Femur (tissue), 1 donor: ENCODE results near the gene MTG1.
"Not testable (repeated sequence)": the region's sequence is repeated elsewhere in the genome, so short reads cannot be mapped to it uniquely, and the experiment has no call there.

Experiments
- DNase-seq: peaks from one replicate; pipeline ENCODE4 v3.0.0-alpha.2; 2017

The MTG1 gene

DNA sequence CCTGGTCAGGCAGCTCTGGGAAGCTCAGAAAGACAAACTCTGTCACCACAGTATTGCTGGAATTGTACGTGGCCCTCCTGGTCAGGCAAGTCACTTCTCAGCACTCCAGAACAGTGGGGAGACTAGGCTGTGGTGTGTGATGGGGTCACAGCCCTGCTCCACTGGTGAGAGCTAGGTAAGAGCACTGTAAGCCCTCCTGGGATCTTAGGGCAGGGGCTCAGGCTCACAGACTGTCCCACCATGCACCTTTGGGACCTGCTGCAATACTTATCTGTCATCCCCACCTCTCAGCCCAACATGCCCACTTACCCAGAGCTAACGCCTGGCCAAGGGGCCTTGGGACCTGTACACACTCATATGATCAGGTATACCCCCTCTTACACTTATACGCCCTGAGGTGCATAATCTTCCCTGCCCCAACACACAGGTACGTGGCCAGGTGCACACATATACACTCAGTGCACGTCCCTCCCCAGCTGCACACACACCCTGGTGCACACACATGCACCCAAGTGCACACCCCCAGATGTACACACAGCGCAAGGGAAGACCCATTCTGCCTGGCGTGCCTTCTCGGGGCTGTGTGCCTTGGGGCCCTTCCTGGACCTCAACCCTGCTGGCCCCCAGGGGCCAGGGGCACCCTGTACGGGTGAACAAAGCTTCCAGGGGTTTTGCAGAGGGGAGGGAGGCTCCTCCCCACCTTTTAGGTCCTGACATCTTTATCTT, 38.1 kb downstream of the MTG1 start:
- DNase-seq, result not testable (repeated sequence)

DNA sequence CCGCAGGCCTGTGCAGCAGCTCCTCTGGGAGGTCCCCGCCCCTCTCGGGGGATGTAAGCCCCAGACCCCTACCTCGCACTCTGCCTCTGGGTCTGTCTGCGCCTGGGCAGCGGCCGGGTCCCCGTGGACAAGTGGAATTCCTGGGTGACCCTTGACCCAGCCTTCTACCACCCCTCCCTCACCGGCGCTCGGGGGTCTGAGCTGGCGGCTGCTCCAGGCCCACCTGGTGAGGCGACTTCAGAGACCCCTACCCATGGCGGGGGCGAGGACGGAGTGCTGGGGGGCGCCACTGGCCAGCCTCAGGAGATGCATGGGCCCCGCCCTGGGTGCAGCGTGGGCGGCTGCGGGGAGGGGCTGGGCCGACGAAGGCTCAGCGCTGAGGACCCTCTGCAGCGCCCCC, 38.8 kb downstream of the MTG1 start:
- DNase-seq, result not testable (repeated sequence)

DNA sequence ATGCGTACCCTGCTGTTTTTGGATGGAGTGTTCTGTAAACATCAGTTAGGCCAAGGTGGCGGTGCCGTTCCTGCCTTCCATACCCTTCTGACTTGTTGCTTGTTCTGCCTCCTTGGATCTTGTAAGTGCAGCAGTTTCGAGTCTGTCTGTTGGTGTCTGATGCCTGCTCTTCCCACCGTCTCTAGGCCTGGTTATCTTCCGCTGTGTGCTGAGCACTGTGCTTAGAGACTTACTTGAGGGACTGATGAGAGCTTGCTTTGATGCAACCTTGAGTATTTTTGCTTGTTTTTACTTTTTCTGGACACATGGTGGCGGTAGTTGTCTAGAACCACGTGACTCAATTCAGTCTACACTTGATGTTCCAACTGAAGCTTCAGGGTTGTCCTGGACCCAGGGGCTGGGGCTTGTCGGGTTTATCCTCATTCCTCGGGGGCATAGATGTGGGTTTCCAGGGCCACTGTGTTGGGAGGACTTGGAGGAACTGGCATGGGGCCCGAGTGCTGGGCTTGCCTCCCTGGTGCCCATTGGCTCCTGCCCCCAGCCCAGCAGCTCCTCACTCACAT, 44.8 kb downstream of the MTG1 start:
- DNase-seq, result no peak

DNA sequence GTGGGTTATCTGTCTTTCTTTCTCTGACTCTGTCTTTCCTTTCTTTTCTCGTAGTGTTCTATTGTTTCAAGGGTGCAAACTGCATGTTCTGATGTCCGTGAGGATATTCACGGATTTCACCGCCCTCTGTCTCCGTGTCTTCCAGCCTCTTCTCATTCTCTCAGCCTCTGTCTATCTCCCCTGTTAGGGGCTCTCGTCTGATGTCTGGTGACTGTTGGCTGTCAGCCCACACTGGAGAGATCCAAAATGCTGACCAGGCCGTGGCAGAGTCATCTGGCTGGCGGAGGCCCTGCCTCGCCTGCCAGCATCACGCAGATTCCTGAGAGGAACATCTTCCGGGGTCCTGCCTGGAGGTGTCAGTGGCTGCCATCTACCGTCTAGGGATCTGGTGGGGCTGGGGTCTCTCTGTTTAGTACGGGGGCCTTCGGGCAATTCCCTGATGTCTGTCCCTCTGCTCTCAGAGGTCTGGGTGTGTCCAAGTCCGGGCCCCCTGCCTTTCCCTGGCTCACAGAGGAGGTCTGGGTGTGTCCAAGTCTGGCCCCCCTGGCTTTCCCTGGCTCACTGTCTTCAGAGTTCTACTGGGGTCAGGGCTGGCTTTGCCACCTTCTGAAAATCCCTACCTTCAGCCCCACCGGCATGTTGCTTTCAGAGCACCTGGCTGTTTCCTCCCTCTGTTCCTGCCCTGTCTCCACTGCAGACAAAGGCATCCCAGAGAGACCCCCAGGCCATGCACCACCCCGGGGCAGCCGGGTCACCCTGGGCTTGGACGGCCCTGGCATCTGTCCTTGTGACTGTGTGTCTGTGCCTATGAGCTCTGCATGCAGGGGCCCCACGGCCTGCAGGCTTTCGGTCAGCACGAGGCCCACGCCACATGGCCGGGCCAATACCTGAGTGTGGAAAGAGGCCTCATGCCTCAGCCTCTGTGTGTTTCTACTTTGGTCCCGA, 45.8 kb downstream of the MTG1 start:
- DNase-seq, result no peak

DNA sequence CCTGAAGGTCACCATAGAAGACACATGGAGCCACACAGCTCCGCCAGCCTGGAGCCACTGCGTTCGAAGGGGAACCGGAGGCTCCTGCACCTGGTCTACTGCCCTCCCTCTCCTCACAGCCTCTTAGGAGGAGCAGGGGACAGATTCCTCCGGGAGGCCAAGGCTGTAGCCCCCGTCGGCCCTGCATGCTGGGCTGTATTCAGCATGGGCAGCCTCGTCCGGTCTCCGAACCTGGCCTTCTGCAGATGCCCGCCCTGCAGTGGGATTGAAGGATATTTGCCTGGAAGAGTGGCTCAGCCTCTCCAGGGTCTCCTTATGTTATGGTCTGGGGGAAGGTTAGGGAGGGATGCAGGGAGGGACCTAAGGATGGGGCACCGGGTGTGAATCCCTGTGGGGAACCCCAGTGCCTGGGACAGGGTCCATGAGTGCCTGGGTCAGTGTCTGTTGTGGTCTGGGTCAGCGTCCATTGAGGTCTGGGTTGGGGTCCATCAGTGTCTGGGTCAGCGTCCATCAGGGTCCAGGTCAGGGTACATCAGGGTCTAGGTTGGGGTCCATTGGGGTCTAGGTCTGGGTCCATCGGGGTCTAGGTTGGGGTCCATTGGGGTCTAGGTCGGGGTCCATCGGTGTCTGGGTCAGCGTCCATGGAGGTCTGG, 46.8 kb downstream of the MTG1 start:
- no peak for DNase-seq

DNA sequence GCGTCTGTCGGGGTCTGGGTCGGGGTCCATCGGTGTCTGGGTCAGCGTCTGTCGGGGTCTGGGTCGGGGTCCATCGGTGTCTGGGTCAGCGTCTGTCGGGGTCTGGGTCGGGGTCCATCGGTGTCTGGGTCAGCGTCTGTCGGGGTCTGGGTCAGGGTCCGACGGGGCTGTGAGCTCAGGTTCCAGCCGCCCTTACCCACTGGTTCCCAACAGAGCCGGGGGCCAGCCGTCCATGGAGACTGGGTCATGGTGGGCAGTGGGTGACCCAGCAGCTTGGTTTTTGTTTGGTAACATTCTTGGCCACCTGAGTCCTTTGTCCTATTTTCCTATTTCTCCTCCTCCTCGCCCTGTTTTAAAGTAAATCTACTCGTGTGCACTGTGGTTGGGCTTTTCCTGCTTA, 47.4 kb downstream of the MTG1 start:
- DNase-seq, result not testable (repeated sequence)

DNA sequence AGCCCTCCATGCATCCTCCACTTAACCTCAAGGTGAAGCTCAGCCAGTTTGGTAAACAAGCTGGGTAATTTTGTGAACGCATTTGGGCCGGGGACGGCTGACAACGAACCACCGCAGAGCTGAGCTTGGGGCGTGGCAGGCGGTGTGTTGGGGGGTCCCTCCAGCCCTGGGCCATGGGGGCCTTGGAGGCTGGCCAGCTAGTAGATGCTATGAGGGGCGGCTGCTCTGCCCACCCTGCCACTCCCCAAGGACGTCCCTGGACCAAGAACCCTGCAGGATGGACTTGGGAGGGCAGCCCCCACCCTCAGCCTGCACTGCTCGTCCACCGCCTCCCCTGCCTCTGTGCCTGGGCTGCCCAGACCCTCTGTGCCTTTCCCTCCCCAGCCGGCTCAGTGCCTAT, 47.8 kb downstream of the MTG1 start:
- no peak for DNase-seq

DNA sequence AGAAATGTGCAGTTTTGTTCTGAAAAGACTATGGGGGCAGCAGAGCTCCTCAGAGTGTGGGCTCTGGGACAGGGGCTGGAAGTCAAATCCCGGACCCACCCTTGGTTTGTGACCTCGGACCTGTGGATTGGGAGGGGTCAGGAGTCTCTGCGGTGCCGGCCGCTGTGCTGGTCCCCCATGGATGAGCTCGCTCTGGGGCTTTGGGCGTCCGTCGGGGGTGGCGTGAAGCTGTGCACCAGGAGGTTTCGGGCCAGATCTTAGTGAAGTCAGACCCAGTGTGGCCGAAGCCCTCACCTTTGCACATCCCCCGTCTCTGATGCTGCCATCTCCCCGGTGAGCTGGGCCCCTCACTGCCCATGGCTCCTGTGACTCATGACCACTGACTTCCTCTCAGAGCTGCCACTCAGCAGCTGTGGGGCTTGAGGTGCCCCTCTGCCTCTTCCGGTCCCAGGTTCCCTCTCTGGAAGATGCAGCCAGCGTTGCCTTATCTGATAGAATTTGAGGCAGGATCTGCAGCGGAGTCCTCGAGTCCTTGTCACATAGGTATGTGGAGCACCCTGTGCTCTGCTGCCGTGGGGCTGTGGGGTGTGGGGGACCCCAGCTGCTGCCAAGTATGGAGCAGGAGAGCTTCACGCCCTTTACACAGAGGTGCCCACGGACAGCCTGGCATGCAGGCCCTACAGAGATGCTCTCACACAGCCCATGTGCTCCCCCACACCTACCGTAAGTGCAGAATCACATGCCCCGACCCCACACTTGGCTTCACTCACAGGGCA, 48.4 kb downstream of the MTG1 start:
- DNase-seq, result no peak

DNA sequence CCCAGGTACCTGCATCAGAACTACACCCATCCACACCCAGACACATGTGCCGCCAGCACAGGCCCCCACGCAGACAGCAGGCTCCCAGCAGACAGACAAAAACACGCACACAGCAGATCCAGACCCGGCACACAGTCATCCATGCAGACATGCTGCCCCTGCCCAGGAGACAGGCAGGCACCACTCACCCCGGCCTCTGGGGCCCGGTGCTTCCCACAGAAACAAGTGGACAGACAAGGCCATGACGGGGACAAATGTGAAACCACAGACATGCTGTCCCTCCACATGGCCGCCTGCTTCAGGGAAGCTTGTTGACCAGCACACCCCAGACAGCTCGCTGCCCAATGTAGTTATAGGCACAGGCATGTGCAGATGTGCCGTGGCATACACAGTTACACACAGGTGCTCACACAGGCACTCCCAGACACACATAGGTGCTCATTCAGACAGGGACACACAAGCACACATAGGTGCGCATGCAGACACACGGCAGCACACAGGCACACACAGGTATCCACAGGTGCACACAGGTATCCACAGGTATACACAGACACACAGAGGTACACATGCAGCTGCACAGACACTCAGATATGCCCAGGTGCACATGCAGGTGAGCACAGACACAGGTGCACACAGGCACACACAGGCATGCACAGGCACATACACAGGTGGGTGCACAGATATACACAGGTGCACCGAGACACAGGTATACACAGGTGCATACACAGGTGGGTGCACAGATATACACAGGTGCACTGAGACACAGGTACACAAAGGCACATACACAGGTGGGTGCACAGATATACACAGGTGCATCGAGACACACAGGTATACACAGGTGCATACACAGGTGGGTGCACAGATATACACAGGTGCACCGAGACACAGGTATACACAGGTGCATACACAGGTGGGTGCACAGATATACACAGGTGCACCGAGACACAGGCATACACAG, 49.3 kb downstream of the MTG1 start:
- no peak for DNase-seq

DNA sequence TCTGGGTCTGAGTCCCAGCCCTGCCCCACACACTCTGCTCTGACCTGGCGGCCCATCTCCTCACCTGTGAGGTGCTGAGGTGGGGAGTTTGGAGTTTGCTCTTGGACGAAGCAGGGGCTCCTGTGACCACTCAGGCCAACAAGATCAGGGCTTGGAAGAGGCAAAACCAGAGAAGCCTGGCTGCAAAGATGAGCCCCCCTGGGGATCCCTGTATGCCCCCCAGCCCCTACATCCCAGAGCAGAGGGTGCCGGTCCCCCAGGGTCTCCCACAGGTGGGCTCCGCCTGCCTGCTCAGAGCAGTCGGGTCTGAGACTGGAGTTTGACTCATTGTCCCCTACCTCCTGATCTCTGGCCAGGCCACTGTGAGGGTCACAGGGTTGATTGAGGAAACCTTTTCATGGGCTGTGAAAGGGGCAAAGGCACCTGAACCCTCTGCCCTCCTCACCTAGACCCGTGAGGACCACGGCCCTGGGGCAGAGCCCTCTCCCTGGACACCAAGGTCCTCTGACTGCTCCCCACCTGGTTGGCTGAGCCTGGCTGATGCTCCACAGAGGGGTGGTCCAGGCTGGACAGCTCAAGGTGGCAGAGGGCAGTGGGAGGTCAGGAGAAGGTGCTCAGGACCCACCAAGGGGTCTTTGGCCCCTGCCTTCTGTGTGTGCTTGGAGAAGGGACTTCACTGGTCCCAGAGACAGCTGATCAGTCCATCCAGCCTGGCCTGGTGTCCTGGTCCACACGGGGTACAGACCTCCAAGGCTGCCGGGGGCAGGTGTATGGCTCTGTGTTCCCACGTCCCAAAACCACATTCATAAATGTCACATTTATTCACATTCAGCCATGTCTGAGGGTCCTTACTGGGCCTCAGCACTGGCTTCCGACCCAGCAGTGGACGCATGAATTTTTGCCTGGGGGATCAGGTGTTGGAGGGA, 50.6 kb downstream of the MTG1 start:
- no peak for DNase-seq

DNA sequence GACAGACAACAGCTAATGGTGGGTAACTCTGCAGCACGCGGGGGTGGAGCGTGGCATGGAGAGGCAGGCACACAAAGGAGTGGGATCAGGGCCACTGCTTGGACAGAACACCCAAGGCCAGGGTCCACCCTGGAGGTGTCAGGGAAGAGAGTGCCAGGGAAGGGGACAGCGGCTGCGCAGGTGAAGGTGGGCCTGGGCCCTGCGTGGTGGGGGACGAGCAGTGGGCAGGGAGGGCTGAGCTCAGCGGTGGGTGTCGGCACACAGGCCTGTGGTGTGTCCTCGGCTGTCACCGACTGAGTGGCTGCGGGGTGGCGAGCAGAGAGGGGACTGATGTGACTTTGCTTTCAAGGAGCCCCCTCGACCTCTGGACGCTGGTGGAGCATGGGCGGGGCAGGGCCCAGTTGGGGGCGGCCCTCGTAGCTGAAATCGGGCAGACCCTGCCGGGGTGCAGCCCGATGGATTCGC, 51.3 kb downstream of the MTG1 start:
- DNase-seq, result no peak

DNA sequence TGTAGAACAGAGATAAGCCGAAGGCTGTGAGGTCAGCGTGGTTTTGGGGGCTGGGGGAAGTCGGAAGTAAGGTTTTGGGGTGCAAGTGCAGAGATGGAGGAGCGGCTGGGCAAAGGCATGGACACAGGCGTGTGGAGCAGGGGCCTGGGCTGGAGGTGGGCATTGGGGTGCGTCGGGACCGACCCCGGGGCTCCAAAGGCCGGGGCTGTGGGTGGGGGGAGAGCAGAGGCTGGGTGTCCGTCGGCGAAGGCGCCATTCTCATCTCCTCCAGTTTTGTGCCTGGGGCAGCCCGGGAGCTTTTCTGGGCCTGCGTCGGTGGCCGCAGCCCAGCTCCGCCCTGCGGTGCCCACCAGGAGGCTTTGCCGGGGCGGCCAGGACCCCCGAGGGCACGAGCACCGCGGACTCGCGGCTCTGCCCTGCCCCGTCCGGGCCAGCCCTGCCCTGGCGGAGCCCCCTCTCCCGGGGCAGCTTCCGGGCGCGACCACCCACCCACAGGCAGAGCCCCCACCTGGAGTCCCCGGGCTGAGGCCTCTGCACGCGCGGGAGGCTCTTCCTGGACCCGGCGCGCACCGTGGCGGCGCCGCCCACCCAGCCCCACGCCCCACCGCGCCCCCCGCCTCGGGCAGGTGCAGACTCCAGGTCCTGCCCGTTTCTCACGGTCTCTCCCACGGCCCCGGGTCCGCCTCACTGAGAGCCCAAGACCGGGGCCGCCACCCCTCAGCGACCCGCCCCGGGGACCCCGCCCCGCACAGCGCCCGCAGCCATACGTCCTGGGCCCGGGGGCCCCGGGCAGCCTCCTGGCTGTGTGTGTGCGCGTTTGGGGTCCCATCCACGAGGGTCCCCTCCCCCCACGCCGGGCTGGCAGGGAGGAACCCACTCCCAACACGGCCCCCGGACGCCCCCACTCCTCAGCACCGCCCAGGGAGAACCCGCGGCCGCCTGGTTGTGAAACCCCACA, 52.1 kb downstream of the MTG1 start:
- DNase-seq, result no peak

DNA sequence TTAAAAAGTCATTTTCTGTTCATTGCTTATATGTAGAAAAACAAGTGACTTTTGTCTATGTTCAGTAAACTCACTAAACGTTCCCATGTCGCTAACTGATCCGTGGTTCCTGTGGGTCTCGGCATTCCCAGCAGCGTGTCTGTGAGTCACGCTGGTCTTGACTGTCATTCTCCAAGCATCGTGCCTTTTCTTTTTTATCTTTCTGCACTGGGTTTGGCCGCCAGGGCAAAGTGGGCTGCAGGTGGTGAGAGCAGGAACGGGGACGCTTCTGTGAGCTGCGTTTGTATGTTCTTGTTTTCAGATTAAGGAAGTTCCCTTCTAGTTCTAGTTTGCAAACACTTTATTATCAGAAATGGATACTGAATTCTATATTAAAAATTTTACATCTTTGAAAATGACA, 53.0 kb downstream of the MTG1 start:
- DNase-seq, result no peak

DNA sequence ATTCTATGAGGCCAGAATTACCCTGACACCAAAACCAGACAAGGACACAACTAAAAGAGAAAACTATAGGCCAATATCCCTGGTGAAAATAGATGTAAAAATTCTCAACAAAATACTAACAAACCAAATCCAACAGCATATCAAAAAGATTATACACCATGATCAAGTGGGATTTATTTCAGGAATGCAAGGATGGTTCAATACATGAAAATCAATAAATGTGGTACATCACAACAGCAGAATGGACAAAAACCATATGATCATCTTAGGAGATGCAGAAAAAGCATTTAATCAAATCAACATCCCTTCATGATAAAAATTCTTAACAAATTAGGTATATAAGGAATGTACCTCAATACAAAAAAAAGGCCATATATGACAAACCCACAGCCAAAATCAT, 54.2 kb downstream of the MTG1 start:
- no peak for DNase-seq

DNA sequence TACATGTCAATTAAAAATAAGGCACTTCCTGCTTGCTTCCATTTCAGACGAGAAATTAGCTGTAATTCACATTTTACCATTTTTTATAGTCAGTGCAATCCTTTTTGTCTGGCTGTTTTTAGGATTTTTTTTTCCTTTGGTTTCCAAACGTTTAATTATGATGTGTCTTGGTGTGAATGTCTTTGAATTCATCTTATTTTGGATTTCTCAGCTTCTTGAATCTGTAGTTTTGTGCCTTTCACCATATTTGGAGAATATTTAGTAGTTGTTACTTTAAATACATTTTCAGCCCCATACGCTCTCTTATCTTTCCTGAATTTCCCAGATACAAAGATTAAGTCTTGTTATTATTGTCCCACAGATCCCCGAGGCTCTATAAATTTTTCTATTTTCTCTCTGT, 57.4 kb downstream of the MTG1 start:
- DNase-seq, result no peak

DNA sequence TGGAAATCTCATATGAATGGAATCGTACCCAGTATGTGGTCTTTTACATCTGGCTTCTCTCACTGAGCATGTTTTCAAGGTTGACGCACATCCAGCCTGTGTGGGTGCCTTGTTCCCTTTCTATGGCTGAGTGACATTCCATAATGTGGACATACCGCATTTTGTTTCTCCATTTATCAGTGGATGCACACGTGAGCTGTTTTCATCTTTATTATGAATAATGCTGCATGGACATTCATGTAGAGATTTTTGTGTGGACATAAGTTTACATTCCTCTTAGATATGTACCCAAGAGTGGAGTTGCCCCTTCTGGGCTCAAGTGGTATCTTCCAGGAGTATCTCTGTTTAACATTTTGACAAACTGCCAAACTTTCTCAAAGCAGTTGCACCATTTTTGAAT, 58.5 kb downstream of the MTG1 start:
- no peak for DNase-seq

DNA sequence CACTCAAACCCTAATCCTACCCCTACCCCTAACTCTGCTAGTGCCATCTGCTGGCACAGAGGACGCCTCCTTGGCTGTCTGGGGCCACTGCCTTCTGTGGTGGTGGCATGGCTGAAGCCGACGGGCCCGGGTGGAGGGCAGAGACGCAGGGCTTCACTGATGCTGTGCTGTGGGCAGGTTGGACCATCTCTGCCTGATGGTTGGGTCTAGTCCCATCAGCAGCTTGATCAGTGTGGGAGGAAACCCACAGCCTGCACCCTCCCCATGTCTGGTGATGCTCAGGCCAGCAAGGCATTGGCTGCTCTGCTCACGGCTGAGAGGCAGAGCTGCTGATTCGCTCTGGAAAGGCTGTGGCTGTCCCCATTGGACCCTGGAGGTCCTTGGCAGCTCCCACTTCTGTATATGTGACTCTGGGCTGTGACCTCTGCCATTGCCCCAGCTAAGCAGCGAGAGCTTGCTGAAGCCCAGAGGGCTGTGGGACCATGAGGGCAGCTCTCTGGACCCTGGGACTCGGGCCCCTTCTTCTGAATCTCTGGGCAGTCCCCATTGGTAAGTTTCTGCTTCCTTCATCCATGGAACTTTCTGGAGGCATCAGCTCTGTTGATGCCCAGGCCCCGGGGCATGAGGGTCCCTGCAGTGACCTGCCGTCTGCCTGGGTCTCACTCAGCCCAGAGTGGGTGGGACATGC, 59.7 kb downstream of the MTG1 start, which contains the start of gene SCART1:
Gene SCART1, plus strand, starts transcription at position 430 of the 688 bp plus-strand sequence. Its CDS starts 53 bp downstream, at position 483.
- DNase-seq, result no peak
